Epidermal melanocyte (primary cell): ENCODE data around the gene TLE5.
"Not testable (repeated sequence)": the region's sequence is repeated elsewhere in the genome, so short reads cannot be mapped to it uniquely, and the experiment has no call there.

Source experiments
- DNase-seq: peaks from one replicate; pipeline ENCODE4 v3.0.0; 2011; ENCODE audit warnings: low spot score; ENCODE audit not compliant: insufficient read length

Gene TLE5

DNA sequence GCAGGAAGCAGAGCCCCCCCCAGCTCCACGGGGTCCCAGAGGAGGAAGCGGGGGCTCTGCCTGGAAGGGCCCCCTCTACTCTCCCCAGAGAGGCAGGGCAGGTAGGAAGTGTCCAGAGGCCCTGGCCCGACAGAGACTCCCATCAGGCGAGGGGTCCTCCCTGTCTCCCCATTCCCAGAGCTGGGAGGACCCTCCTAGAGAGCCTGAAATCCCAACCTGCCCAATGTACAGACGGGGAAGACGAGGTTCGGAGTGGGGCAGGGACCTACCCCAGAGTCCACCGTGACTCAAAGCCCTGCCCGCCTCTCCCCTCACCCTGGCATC, 34.4 kb downstream of the TLE5 start:
- DNase-seq = no peak

DNA sequence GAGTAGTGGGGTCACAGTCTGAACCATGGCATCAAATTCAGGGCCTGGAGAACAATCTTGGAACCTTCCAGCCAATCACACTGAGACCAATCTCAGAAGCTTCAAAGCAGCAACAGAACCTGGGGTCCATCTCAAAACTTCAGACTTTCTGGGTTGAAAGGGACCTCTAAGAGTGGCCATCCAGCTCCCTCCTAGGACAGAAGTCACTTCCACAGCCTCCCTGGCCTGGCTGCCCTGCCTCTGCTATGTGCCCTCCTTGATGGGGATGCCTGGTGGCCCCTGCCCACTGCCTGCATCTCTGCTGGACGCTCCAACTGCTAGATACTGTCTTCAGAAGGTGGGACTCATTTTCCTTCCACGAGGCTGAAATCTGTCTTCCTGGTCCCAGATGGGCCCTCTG, 35.0 kb downstream of the TLE5 start:
- DNase-seq = no peak

DNA sequence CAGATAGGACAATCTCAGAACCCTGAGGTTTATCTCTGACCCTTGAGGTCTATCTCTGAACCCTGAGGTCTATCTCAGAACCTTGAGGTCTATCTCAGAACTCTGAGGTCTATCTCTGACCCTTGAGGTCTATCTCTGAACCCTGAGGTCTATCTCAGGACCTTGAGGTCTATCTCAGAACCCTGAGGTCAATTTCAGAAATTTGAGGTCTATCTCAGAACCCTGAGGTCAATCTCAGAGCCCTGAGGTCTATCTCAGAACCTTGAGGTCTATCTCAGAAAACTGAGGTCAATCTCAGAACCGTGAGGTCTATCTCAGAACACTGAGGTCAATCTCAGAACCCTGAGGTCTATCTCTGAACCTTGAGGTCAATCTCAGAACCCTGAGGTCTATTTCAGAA, 35.5 kb downstream of the TLE5 start:
- DNase-seq = no peak

DNA sequence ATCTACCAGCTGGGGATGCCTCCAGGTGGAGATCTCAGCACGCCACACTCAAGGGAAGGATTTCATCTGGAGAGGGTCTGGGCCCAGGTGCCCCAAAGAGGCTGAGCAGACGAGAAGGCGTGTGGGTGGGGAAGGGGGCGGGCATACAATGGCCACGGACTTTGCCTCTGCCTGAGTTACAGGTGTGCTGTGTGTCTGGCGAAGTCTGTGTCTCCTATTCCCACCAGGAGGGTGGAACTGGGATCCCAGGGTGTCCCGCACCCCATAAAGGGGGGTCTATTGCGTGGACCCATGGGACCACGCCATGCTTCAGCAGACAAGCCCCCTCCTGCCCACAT, 36.8 kb downstream of the TLE5 start:
- DNase-seq = no peak

DNA sequence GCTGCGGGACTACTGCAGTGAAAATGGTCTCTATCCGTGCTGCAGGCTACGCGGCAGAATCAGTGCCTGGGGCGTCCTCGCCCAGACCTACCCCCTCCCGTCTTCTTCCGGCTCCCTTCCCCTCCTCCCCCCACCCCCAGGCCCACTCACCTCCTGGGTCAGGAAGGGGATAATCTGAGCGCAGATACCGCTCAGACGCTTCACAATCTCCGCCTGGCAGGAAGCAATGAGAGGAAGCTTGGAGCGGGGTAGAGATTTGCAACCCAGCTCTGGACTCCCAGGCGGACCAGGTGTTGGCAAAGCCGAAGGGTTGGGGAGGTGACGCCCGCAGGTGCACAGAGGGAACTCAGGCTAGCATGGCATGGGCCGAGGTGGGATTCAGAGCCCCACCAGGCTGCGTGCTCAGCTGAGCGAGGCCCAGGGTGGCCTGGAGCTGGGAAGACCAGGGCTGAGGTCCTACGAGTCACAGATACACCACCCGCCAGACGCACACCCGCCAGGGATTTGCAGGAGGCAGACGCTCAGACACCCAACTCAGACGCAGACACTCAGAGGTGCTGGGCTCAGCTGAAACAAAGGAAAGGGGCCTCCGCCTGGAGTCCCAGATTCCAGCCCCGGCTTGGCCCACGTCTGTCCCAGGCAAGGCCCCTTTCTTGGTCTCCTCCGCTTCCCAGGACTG, 37.3 kb downstream of the TLE5 start:
- no peak for DNase-seq

DNA sequence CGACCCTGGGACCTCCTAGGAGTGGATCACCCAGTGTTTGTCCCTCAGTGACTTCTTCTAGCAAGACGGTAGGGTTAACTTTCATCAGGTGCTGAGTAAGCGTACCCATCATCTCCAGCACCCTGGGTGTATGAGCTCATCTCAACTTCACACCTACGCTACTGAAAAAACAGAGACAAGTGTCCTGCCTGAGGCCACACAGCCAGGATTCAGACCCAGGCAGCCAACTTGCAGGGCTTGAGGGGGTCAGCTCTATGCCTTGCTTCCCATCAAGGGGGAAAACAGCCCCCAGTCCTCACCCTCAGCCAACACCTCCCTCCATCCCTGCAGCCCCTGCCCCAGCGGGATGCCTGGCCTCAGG, 37.8 kb downstream of the TLE5 start:
- no peak for DNase-seq

DNA sequence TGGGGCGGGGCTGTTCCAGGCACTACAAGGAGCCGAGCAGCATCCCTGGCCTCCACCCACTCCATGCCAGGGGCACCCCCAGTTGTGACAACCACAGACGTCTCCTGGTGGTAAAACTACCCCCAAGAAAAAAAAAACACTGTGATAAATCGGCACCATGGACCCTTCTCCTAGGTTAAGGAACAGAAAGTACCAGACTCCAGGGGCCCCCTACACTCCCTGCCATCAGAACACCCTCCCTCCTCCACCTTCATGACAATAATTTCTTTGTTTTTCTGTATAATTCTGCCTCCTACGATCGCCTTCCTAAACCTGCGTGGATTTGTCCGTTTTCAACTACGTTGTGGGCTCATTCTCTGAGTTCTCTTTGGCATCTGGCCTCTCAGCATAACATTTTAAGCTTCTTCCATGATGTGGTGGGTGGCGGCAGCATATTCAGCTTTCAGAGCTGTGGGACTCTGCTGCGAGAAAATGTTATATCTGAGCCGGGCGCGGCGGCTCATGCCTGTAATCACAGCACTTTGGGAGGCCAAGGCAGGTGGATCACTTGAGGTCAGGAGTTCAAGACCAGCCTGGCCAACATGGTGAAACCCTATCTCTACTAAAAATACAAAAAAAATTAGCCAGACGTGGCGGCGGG, 41.9 kb downstream of the TLE5 start:
- DNase-seq = no peak

DNA sequence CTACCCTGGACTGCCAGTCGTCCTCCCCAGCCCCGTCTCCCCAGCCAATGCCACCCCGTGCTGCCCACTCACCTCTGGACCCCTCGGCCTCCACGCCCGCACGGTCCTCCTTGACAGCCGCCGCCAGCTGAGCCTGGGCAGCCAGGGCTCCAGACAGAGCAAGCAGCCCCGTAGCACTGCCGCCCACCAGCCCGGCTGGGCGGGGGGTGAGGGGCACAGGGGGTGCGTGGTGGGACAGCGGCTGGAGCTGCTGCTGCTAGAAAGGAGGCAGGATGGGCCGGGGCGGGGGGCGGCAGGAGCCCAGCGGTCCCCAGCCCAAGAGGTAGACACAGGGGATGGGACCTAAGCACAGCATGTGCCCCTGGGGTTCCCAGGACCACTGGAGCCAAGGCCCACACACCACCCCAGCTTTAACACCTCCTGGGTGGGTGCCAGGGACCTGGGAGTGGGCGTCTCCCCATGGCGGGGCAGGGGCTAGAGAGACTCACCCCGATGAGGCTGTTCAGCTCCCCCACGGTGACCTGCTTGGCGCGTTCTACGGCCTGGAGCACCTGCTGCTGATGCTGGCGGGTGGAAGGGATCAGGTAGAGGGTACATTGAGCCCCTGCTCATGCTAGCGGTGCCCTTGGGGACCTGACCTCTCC, 43.0 kb downstream of the TLE5 start:
- DNase-seq = no peak

DNA sequence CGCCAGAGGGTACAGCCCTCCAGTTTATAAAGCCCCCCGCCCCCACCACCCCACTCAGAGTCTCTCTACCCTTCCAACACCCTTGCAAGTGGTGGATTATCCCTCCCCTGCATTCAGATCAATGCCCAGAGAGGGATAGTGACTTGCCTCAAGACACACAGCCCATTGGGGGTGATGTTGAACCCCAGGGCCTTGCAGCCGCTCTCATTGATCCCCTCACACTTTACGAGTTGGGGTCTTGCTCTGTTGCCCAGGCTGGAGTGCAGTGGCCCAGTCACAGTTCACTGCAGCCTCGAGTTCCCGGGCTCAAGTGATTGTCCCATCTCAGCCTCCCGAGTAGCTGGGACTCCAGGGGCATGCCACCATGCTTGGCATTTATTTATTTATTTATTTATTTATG, 44.4 kb downstream of the TLE5 start:
- no peak for DNase-seq

DNA sequence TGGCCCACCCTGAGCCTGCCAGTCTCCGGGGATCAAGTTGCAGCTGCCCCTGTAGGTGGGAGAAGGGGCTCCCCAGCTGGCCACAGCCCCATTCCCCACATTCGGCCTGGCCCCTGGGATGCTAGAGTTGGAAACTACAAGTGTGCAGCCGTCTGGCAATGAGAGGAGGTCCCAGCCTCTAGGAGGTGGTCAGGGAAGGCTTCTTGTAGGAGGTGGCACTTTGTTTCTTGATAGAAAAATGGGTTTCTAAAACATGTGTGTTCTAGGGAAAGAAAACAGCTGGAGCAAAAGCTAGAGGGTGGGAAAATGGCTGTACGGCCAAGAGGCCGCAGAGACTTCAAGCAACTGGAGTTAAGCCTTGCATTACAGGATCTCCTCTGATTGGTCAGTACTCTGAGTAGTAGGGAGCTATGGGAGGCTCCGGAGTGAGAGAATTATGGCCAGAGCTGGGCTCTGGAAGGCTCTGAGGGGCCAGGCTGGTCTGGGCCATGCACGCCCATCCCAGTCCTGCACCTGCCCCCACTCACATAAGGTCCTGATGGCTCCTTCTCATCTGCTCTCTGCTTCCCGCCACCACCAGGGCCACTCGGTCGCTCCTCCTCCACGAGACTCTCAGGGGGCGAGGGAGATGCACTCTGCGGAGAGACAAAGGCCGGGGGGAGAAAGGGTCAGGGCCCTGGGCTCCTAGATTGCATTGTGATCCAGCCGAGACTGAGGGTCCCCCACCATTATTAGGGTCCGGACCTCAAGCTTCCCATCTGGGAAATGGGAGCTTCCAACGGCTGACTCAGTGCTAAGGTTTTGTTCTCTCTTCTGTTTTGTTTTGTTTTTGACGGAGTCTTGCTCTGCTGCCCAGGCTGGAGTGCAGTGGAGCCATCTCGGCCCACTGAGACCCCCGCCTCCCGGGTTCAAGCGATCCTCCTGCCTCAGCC, 46.9 kb downstream of the TLE5 start:
- no peak for DNase-seq

DNA sequence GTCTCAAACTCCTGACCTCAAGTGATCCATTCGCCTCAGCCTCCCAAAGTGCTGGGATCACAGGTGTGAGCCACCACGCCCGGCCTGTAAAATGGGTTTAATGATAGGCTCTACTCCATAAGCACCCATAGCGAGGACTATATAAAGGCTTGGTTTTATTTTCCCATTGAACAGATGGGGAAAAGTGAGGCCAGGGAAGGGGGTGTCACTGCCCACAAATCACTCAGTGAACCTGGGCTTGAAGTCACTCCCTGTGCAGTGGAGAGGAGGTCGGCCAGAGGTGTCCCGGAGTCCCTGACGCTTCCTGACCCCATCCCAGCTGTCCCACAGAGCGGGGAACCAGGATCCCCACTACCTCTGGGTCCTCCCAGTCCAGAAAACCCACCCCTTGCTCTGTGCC, 48.2 kb downstream of the TLE5 start:
- no peak for DNase-seq

DNA sequence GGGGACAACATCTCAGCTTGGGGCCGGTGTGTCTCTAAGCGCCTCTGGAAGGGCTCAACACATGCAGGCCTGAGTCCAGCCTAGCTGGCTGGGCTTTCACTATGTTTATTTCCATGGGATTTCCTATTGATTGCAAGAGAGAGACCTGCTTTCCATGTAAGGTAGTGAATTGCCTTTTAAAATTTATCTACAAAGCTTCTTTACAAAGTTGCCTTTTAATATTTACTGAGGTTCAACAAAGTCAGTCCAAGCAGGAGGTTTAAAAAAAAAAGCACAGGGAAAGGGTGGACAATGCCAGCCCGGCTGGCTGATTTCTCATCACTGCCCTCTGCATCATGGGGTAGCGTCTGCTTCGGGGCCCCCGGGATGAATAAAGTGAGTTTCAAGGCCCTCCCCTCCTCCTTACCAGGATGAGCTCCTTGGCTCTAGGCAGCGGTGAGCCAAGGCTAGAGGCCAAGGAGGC, 49.0 kb downstream of the TLE5 start:
- DNase-seq = no peak

DNA sequence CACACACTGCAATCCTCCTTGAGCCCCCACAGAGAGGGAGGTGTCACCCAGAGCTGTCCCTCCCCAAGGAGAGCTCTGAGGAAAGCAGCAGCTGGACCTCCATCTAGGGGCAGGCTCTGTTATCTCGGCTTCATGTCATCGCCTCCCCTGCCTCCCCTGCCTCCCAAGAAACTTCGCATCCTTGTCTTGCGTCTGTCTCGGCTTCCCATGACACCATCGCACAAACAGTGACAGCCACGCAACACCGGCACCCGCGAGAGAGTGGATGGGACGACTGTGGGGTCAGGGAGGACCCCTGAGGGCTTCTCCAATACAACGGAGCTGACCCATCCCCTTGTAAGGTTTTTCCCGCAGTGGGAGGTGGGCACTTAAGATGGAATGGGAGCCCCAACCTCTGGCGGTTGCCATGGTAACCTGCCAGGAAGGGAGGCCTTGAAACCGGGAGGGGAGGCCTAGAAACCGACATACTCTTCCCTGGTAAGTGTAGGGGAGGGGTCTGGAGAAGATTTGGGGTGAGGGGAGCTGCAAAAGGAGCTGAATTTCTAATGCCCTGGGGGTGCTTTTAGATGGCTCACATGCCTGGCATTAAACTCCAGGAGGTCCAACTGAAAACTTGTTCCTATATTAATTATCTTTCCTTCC, 49.6 kb downstream of the TLE5 start:
- no peak for DNase-seq

DNA sequence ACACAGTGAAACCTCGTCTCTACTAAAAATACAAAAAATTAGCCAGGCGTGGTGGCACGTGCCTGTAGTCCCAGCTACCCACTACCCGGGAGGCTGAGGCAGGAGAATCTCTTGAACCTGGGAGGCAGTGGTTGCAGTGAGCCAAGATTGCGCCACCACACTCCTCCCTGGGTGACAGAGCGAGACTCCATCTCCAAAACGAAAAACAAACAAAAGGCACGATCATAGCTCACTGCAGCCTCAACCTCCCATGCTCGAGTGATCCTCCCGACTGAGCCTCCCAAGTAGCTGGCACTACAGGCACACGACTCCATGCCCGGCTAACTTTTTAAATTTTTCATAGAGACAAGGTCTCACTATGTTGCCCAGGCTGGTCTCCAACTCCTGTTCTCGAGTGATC, 50.2 kb downstream of the TLE5 start:
- DNase-seq = not testable (repeated sequence)

DNA sequence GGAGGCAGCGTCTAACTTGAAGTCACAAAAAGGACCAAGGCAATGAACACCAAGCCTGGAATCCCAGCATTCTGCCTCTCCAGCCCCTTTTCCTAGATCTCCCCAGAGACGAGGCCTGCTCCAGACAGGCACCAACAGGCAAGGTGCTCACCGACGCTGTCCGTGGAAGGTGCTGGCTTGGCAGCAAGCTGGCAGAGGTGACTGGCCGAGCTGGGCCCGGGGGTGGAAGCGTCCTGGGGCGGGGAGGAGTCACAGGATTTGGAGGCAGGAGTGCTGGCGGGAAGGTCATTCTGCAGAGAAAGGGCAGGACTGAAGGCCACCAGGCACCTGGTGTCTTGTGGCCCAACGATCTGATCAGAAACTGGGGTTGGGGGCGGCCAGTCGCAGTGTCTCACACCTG, 51.4 kb downstream of the TLE5 start:
- DNase-seq = no peak

DNA sequence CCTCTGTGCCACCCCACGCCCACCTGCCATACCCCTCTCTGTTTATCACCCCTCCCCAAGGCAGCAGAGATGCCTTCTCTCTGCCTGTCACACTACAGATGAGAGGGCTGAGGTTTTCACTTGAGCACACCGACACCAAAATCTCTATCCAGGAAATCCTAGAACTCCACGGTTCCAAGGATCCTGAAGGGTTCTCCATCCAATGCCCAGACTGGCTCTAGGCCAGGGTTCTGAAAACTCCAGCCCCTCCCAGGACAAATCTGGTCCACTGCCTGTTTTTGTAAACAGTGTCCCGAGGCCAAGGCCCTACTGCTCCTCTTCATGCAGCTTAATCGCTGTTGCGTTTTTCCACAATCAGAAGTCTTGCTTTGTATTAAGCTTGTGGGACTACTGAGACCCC, 53.3 kb downstream of the TLE5 start:
- no peak for DNase-seq

DNA sequence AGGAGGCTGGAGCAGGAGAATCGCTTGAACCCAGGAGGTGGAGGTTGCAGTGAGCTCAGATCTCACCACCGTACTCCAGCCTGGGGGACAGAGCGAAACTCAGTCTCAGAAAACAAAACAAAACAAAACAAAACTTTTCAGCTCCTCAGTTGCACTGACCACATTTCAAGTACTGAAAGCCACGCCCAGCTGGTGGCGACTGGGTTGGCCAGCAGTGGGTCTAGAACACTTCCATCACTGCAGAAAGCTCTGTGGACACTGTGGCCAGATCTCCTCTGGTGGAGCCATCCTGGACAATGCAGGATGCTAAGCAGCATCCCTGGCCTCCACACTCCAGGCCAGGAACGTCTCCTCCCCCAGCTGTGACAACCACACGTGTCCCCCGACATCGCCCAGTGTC, 54.3 kb downstream of the TLE5 start:
- no peak for DNase-seq

DNA sequence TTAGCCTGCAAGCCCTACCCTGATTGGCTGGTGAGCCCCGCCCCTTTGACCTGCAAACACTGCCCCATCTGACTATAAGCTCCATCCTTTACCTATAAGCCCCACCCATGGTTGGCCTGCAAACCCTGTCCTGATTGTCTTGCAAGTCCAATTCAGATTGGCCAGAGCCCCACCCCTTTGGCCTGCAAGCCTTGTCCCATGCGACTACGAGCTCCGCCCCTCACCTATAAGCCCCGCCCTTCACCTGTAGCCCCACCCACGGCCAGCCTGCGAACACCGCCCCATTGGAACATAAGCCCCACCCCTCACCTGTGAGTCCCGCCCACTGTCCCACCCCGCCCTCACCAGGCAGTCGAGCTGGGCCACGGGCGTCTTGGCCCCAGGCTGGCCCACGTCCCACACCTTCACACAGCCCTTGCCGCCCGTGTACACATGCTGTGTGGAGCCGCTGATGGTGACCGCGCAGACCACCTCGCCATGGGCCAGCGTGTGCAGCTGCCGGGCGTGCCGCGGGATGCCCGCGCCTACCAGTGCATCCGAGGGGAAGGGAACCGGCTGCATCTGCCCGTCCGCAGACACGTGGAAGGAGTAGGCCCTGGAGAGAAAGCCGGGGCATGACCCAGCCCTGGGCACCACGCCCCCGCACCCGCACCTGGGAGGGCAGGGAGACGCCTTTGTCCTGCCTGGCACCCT, 56.1 kb downstream of the TLE5 start:
- no peak for DNase-seq

DNA sequence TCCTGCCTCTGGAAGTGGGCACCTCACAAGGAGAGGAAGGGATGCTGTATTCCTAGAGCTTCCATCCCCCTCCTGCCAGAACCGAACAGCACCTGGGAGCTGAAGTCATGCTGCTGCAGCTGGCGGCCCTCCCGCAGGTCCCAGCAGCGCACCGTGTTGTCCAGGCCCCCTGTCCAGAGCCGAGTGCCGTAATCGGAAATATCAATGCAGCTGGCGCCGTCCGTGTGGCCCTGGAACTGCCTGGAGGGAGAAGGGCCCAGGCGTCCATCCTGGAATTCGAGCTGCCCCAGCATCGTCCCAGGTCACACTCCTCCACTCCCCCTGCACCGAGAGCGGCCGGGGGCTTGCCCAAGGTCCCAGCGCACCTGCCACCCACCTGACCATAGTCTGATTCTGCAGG, 57.0 kb downstream of the TLE5 start:
- DNase-seq = no peak

DNA sequence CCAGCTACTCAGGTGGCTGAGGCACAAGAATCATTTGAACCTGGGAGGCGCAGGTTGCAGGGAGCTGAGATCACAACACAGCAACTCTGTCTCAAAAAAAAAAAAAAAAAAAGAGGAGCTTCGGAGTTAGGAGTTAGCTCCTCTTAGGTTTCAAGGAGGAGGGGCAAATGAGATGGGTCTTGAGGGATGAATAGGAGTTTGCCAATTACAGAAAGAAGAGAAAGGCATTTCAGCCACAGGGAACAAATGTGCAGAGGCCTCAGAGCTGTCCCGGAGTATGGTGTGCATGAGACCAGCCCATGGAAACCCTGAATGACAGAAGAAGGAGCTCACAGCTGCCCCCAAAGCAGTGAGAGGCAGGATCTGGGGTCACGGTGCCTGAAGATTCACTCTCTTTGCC, 57.8 kb downstream of the TLE5 start:
- no peak for DNase-seq

DNA sequence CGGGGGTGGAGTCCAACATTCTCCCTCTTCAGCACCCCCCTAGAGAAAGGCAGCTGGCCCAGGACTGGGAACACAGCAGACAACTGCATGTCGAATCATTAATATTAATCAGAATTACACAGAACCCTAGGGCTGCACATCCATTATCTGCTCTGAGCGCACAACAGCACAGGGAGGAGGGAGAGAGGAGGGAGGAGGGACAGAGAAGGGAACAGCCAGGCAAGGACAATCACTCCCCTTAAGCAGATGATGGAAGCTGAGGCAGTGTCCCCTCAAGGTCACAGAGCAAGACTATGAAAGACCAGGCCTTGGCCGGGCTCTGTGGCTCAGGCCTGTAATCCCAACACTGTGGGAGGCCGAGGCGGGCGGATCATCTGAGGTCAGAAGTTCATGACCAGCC, 59.2 kb downstream of the TLE5 start:
- no peak for DNase-seq
